ENCODE measurements around the gene CBX5.
"Not testable (repeated sequence)": the region's sequence is repeated elsewhere in the genome, so short reads cannot be mapped to it uniquely, and the experiment has no call there.

Gene CBX5

DNA sequence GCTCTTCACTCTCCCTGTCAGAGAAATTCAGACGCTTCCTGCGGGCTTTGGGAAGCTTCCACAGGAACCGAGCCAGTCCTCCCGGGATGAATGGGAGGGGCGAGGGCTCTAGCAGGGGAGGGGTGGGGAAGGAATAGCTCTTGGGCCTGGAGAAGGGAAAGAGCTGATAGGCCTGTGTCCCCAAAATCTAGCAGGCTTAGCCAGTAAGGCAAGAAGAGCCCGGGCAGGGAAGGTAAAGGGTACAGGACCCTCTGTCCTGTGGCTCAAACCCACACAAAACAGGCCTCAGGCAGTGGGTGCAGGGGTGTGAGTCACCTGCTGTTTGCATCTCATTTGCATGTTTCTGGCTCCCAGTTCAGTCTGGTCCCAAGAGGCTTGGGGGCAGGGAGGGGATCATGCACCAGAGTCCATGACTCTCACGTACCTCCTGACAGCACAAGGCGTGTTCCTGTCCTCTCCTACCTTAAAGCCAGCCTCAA, 82.5 kb downstream of the CBX5 start:
- DNase-seq (ENCODE audit: low read depth, low spot score): peak; percentile 63

DNA sequence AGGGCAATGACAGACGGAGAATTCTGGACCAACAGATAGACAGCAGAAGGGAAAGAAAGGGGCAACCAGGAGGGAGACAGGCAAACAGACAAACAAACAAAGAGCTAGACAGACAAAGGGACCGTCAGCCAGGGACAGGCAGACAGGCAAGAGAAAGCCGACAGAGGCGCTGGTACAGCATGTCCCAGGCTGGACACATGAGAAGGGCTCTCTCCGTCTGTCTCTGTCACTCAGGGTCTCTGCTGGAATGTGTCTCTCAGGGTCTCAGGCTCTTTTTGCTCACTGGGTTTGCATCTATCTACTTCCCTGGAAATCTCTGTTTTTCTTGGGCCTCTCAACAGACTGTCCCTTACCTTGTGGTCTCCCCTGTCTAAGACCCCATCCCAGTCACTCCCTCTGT, 82.9 kb downstream of the CBX5 start:
- no peak for DNase-seq (ENCODE audit: low read depth, low spot score)

DNA sequence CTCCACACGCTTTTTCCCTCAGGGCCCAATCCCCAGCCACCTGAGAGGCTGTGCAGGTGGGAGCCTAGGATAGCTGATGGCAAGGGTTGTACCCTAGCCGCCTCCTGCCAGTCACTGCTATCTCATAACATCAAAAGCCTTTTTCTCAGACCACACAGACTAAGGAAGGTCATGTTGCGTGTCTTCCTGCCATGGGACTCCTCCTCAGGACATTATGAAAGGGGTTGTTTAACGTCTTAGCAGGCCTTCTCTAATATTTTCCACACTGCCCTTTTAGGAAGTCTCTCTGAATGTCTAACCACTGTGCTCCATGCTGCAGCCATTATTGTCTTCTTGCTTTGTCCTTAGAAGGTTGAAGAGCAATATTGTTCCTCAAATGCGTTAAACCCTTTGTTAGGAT, 83.5 kb downstream of the CBX5 start:
- no peak for DNase-seq (ENCODE audit: low read depth, low spot score)

DNA sequence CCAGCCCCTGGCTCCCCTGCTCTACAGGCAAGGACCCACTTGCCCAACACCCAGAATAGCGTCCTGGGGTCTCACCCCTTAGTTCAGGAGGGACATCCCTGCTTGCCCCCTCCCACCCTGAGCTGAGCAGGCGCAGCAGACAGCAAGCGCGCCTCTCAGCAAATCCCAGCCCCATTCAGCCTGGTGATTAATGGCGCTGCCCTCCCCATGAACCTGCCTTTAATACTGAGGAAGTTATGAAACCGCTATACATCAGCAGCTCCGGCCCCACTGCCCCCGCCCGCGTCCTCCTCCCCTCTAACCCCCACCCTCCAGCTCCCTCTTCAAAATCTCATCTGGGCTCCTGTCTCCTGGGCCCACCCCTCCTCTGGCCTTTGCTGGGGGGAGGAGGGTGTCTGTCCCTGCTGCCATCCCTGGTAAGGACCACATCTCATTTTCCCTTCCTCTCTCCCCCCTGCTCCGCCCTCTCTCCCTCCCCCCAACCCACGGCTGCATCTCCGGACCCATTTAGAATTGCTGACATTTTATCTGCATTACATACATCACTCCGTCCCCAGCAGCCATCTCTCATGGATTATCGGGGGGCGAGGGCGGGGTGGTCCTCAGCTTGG, 84.1 kb downstream of the CBX5 start:
- DNase-seq (ENCODE audit: low read depth, low spot score): peak; percentile 72

DNA sequence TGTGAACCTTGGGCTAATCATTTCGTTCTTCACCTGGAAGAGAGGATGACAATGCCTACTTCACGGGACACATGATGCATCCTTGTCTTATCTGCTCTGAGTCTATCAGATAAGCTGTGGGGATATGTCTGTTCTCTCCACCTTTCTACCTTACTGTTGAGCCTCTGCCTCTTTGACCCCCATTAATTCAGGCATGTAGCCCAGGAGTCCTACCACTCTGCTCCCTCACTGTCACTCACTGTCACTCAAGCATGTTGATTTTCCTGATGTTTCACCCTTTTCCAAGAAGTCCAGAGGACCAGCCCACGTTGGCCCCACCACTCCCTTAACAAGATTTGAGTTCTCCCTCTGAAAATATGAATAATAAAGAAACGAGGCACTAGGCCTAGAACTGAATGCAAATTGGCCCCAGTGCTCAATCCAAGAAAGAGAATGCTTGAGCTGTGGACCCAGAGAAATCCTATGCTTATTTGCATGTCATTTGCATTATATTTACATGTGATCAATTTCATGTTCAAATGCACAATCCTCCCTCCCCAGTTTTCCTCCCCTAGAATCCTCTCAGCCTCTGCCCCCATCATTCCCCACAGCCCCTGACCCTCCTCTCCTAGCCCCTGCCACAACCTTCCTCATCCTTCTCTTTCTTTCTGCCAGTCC, 84.7 kb downstream of the CBX5 start:
- DNase-seq (ENCODE audit: low read depth, low spot score): no peak

DNA sequence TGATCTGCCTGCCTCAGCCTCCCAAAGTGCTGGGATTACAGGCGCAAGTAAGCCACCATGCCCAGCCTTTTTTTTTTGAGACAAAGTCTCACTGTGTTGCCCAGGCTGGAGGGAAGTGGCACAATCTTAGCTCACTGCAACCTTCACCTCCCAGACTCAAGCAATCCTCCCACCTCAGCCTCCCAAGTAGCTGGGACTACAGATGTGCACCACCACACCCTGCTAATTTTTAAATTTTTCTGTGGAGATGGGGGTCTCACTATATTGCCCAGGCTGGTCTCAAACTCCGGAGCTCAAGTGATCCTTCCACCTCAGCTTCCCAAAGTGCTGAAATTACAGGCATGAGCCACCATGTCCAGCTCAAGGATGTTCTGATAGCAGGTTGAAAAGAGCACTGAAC, 85.3 kb downstream of the CBX5 start:
- DNase-seq (ENCODE audit: low read depth, low spot score): not testable (repeated sequence)

DNA sequence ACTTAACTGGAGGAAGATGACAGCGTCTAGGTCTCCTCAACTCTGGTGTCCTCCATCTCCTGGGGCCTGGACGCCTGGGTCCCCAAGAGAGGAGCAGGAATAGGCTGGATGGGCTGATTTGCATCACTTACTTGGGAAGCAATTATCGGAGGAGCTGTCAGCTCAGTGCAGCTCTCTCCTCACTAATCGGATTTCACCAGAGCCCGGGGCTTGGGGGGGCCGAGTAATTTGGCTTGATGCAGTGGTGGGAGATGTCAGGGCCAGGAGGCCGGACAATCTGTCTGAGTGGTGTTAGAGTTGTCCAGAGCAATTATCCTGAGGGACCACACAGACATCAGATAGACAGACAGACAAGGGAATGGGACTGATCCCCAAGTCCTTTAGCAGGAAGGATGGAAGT, 86.5 kb downstream of the CBX5 start:
- DNase-seq (ENCODE audit: low read depth, low spot score): no peak

DNA sequence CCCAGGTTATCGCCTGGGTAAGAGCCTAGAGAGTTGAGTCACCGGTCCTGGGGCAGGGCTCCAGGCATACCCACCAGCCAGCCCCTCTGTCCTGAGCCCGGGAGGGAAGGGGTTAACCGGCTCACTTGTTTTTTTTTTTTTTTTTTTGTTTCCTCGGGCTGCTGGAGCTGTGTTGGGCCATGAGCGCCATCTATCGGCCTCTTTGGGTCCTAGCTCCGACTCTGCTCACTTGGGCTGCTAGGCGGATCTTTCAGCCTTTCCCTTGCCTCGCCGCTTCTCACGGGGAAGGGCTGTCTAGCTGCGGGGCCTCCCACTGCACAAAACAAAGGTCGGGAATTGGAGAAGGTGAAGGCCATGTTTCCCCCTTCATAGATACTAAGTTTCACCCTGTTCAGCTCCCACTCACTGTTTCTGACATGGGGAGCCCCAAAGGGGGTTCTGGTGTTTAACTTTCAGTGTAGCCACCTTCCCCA, 88.3 kb downstream of the CBX5 start:
- DNase-seq (ENCODE audit: low read depth, low spot score): peak; percentile 93

DNA sequence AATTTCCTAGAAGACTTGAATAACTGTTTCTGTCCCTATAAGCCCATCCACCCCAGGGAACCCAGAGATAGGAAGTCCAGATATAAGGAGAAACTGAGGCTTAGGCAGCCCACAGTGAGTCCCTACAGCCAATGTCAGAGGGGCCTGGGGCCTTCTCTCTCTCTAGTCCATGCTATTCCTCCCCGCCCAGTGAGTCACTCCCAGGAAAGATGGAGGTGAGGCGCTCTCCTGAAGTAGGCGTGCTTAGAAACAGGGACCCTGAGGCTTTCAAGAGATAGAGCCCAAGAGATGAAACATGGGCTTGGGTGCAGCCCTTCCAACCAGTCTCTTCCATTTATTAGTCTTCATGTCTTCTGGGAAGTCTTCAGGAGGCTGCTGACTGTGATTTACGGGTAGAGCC, 88.8 kb downstream of the CBX5 start:
- DNase-seq (ENCODE audit: low read depth, low spot score): no peak

DNA sequence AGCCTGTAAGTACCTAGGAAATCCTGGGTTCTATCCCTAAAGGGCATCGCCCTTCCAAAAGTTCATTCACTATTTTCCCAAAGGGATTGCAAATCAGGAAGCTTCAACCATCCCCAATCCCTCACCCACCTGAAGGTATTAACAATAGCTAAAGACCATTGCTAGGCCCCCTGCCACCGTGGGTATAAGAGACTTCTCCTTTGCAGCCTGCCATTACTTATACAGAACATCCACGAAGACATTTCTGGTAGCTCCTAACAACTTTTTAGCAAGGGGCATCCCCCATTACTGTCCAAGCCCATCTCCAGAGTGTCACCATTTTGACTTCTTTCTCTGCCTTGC, 90.8 kb downstream of the CBX5 start:
- no peak for DNase-seq (ENCODE audit: low read depth, low spot score)

DNA sequence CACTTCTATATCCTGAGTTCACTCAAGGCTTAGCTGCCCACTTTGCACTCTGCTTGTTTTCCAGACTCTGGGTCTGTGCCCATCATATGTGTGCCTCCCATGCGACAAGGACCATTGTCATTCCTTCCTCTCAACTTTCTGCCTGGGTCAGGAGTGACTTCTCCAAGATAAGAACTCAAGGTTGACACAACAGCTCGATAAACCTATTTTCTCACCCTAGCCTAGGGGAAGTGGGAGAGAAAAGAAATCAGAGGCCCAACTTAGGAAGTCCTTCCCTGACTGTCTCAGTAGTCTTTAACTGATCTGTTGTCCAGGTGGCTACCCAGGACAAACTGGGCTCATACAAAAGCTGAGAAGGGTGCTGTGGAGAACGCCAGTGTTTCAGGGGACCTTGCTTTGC, 92.8 kb downstream of the CBX5 start:
- no peak for DNase-seq (ENCODE audit: low read depth, low spot score)

DNA sequence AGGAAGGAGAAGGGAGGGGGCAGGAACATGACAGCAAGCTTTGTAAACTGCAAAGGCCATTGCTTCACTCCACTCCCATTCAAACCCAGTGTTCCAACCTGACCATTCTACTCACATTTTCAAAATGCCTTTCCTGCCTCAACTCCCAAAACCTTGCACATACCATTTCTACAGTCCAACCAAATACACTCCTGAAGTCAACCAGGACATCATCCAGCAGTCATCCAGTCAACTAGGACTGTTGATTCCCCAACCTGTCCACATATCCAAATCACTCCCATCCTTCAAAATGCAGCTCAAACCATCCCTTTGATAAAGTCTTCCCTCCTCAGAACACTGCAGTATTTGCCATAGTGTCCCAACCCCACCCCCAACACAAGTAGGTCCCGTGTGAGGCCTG, 94.0 kb downstream of the CBX5 start:
- no peak for DNase-seq (ENCODE audit: low read depth, low spot score)

DNA sequence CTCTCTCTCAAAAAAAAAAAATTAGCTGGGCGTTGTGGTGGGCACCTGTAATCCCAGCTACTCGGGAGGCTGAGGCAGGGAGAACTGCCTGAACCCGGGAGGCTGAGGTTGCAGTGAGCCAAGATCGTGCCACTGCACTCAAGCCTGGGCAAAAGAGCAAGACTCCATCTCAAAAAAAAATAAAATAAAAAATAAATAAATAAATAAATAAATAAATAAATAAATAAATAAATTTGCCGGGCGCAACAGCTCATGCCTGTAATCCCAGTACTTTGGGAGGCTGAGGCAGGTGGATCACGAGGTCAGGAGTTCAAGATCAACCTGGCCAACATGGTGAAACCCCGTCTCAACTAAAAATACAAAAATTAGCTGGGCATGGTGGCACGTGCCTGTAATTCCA, 94.6 kb downstream of the CBX5 start:
- DNase-seq (ENCODE audit: low read depth, low spot score): not testable (repeated sequence)

DNA sequence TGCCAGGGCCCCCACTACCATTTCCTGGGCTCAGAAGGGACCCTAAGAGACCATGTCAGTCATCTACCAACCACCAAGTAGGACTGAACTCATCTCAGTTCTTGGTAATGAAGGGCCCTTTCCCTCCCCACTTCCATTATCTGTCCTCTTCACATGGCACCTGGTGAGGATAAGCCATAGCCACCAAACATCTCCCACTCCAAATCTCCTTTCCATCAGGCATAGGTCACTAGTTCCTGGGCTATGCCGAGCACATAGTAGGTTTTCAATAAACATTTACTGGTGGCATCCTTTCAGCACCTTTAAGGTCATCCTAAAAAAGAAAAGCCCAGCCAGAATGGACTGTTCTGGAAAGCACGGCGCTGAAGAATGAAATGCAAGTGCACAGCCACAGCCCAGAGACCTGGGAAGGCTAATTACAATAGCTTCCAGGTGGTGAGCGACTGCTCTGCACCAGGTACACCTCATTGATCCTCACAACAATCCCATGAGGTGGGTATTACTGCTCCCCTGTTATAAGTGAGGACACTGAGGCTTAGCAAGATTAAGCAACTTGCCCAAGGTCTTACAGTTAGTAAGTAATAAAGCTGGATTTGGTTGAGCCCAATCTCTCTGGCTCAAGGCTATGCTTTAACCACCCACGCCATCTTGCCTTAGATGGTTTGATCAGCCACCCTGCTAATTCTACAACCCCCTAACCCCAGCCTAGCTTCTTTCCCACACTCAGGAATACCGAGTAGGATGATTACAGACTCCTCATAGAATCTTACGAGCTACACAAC, 95.7 kb downstream of the CBX5 start:
- no peak for DNase-seq (ENCODE audit: low read depth, low spot score)

DNA sequence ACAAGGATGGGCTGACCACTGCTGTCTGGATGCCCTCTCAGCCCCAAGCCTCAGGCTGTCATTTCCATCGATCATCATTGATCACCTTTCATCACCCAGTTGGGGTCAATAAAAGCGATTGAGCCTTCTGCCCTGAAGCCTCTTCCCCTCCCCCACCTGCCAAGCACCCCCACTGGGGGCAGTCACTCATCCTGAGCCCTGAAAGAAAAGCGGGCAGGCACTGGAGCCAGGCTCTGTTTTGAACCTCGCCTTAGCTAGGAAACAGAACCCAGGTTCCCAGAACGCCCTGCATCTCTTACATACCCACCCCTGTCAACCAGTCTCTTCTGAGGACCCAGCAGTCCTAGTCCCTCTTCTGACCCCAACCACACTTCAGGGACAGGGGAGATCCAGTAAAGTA, 96.9 kb downstream of the CBX5 start:
- no peak for DNase-seq (ENCODE audit: low read depth, low spot score)

DNA sequence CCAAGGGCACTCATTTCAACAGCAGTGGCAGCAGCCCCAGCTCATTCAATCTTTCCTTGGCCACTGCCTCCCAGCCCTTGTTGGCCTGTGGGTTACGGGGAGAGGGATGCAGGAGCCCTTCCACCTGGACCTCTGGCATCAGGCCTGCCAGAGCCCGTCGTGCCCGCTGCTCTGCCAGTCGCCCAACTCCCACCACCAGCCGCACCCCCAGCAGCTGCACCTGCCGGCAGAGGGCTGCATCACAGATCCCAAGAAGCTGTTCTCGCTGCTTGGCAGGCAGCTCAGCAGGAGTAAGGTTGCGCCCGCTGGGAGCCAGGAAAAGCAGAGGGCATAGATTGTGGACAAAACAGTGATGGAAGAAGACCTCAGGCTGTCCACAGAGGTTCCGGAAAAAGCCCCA, 97.8 kb downstream of the CBX5 start:
- DNase-seq (ENCODE audit: low read depth, low spot score): no peak
